HG02938 (cell line): Measurements from ENCODE around the gene ESYT1.
A peak's percentile ranks its signal among the peaks of the same experiment; 100 is the strongest.

ENCODE experiments used
- ATAC-seq: cut with Tn5 transposase; IDR thresholded peaks from one replicate; pipeline ENCODE4 v1.9.1; 2021; ENCODE audit warnings: mild to moderate bottlenecking, moderate library complexity; ENCODE audit not compliant: unreplicated experiment

ESYT1 gene

DNA sequence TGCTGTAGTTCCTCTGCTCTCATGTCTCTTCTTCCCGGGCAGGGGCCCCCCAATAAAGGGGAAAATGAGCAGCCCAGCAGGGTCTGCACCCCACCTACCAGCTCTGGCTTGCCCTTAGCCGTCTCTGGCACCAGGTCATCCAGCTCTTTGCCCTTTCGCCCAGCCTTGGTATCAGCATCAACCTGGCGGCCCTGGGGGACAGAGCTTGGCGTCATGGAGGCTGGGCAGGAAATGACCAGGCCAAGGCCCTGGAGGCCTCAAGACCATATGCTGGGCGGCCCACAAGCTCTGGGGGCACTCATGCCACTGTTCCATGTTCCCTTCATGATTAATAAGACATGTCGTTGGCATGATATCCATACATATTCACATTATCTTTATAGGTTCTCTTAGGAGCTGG lies 44.8 kb downstream of the ESYT1 start:
- ATAC-seq, result no peak

DNA sequence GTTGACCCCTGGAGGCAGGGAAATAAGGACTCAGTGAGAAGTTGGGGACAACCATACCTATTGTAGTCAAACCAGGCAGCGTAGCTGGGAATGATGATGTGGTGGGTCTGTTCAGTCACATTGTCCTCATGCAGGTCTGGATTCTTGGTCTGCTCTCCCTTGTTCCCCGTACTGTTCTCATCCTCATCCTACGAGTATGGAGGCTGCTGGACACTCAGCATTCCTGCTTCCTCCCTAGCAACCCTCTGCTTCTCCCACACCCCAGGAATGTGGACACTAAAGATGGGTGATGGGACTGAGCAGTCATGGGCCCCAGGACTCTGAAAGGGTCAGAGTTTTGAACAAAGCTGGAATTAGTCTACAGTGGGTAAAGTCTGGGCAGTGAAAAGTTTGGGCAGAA lies 50.3 kb downstream of the ESYT1 start:
- no peak for ATAC-seq

DNA sequence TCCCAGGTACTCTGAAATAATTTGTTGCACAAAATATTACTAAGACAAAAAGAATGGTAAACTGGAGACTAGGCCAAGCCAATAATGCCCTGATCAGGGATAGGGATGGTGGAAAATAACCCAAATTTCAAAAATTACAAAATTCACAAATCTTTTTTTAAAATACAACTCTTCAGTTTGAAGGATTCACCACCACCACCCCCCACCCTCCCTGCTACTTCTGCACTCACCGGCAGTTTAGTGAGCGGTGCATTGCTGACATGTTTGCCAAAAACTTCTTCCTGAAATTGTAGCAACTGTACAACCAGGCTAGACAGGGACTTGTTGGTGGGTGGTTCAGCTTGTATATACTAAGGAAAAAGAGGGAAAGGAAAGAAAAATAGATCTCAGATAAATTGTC lies 58.9 kb downstream of the ESYT1 start:
- no peak for ATAC-seq

DNA sequence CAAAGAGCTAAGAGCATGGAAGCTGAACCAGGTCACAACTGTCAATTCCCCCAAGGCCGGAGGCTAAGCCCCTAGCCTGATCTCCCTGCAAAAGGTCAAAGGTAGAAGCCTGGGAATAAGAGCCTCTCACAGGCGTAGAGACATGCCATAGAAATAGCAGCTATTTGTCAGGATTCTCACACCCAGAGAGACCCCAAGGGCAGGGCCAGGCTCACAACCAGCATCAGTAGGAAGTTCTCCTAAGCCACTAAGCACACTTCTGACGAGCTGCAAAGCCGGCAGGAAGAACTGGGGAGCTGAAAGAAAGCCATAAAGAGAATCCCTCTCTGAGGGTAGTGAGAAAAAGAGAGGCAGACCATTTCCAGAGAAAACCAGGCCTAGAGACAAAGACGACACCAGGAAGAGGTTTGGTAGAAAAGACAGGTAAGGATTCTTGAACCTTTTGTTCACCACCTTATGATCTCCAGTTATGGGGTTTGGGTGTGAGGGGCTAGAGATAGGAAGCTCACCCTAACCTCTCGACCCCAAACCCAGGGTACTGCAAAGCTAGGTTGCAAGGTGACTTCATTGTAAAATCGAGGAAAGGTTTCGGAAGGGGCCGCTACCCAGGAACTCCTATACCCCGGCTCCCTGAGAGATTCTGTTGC lies 60.2 kb downstream of the ESYT1 start:
- no peak for ATAC-seq

DNA sequence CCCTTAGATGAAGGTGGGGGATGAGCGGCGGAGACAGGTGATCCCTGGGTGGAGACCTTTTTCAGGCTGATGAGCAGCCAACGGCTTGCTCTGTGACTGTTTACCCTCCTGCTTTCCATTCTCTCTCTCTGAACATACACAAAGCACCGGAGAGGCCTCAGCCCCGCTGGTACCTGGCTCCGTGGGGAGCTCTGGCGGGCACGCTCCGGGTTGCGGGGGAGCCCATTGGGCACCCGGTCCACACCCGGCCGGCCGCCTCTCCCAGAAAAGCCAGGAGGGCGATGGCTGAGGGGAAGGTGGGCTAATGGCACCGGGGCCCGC lies 60.7 kb downstream of the ESYT1 start:
- ATAC-seq, result no peak

DNA sequence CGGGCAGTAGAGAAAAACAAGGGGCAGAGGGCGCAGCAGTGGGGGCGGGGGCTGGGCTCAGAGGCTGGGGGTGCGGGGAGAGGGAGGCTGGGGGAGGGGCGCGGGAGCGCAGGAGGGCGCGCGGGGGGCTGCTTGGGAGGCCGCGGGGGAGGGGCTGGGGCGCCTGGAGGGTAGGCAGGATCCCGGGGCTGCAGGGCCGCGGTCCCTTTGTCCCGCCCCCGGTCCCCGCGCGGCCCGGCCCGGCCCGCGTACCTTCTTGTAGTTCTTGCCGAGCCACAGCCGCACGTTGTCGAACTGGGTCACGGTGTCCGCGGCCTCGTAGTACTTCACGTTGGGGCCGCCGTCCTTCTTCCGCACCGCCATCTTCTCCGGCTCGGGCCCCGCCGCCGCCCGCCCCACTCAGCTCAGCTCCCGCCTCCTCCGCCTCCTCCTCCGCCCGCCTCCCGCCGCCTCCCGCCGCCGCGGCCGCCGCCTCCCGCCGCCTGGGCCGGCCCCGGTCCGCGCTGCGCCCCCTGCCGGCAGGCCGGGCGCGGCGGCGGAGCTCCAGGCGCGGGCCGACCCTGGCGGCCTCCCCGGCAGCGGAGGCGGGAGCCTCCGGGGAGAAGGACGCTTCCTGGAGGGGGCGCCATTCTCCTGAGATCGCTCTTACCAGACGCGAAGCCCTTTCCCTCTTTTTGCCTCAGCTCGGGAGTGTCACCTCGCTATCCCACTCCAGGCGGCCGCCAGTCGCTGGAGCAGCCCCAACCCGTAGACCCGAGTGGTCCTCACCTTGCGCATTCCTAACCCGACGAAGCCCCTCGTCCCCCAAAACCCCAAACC lies 61.2 kb downstream of the ESYT1 start, which contains the start of gene SMARCC2:
SMARCC2 (minus strand) TSS at position 385 of the 819 bp plus-strand sequence; CDS start at position 363, 22 bp downstream.
- ATAC-seq, result peak; percentile 53

DNA sequence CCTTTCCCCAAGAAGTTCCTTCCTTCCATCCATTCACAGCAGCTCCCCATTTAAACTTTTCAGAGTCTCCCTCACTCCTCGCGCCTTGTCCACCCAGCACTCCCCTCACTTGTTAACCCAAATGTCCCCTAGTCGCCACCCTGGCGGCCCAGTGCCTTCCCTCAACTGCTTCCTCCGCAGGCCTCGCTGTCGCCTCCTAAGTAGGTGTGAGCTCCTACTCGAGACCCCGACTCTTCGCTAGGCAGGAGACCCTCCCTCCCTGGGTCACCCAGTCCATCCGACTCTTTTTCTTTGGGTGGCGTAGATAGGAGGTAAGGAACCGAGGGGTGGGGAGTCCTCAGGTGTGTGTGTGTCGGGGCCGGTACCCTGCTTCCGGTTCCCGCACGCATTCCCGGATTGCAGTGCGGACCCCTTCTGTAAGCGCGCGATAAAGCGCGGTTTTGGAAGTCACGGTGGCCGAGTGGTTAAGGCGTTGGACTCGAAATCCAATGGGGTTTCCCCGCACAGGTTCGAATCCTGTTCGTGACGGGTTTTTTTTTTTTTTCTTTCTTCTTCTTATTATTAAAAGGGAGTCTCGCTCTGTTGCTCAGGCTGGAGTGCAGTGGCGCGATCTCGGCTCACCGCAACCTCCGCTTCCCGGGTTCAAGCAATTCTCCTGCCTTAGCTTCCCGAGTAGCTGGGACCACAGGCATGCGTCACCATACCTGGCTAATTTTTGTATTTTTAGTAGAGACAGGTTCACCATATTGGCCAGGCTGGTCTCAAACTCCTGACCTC lies 62.0 kb downstream of the ESYT1 start:
- peak; percentile 34 for ATAC-seq

DNA sequence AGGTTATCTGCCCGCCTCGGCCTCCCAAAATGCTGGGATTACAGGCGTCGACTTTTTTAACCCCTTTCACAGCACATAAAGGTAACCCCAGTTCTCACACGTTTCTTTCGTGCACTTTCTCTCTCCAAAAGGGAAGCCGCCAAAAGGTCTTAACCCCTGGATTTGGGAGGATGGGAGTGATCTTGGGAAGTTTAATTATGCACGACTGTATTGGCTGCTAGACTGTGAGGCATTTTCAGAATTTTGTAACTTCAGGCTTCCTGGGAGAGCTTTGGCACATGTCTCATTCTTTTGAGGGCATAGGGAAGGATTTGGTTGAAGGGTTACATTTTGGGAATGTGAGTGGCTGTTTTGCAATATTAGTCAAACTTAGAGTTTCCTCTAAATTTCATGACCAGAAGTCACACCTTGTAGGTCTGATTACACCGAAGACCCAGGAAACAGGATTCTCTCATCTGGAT lies 62.7 kb downstream of the ESYT1 start:
- no peak for ATAC-seq

DNA sequence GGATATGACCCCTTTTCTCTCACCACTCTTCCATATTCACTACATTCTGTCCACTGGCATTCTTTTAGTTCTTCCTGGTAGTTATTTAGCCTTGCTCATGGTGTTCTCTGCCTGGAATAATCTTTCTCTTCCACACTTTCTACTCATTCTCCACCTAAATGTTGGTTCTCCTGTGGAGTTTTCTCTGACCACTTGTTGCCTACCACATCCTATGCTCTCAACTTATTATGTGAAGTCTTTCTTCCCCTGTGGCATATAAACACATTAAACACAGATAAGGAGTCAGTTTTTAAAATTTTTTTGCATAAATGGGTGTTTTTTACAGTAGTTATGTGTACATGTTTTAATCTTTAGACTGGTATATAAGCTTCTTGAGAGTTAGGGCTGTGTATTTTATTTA lies 64.5 kb downstream of the ESYT1 start:
- ATAC-seq, result no peak

DNA sequence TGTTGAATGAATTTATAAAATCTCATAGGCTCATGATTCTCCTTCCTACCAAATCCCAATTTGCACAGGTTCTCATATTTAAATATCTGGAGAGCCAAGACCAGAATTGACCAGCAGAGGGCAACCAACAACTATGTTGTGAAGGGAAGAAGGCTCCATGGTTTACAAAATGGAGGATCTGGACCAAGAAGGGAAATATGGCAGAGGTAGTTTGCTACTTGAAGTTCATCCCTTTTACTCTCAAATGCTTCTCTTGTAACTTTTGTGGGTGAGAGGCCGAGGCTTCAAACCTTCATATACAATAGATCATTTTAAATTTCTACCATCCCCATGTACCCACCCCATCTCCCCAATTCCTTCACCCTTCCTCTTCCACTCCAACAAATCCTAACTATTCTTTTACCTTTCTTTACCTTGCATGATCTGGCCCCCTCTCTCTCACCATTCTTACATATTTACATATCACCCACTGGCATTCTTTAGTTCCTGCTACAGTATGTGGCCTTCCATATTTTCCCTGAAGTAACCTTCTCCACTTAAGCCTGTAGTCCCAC lies 65.0 kb downstream of the ESYT1 start:
- ATAC-seq, result no peak
